Sigmoid colon (tissue), 4 donors: Measurements from ENCODE around the gene ALDOA.

ENCODE experiments used
- CTCF ChIP-seq, 4 experiments: fragments of 450-650 bp in 3 of 4; fragments of 200-600 bp in 1 of 4; IDR thresholded peaks; one replicate each; pipeline ENCODE4 v1.5.1; 2016 to 2019; ENCODE audit warnings: antibody characterized with exemption in 4 of 4, mild to moderate bottlenecking in 3 of 4, moderate library complexity in 2 of 4
- EP300 ChIP-seq, 4 donors: sonication (generic); formaldehyde crosslinking; IDR thresholded peaks; one replicate each; pipeline ENCODE4 v1.6.1; 2017; ENCODE audit warnings: antibody characterized with exemption in 4 of 4
- POLR2AphosphoS5 ChIP-seq, 4 donors: sonication (generic); formaldehyde crosslinking; IDR thresholded peaks; one replicate each; pipeline ENCODE4 v1.6.1; 2017; ENCODE audit warnings: antibody characterized with exemption in 4 of 4

GRCh38 chr16:30117768-30118167 lies 52.2 kb downstream of the ALDOA start:
- no peak for TF ChIP-seq POLR2AphosphoS5 (IDR thresholded peaks at IDR 0.05)
- TF ChIP-seq CTCF (IDR thresholded peaks at IDR 0.05) = no peak
- no peak for TF ChIP-seq EP300 (IDR thresholded peaks at IDR 0.05)
